Upper lobe of left lung (tissue), 4 donors: ENCODE results near the gene RAB21.

Source experiments
- EP300 ChIP-seq, 4 donors: sonication (generic); formaldehyde crosslinking; IDR thresholded peaks; one replicate each; pipeline ENCODE4 v1.5.1; 2017; ENCODE audit warnings: antibody characterized with exemption in 4 of 4, control low read depth in 2 of 4
- POLR2A ChIP-seq, 4 donors: fragments of 450-650 bp; IDR thresholded peaks; one replicate each; pipeline ENCODE4 v1.5.1; 2016 to 2017; ENCODE audit warnings: antibody characterized with exemption in 4 of 4, mild to moderate bottlenecking in 2 of 4
- POLR2AphosphoS5 ChIP-seq, 2 donors: sonication (generic); formaldehyde crosslinking; IDR thresholded peaks; one replicate each; pipeline ENCODE4 v1.5.1; 2017; ENCODE audit warnings: antibody characterized with exemption in 2 of 2
- TF ChIP-seq, protein P1 (sequence below), 6 experiments: fragments of 450-650 bp in 4 of 6; fragments of 200-600 bp in 2 of 6; sonication (generic) in 2 of 6; IDR thresholded peaks; one replicate each; pipeline ENCODE4 v1.5.1; 2016 to 2019; ENCODE audit warnings: antibody characterized with exemption in 6 of 6

DNA sequence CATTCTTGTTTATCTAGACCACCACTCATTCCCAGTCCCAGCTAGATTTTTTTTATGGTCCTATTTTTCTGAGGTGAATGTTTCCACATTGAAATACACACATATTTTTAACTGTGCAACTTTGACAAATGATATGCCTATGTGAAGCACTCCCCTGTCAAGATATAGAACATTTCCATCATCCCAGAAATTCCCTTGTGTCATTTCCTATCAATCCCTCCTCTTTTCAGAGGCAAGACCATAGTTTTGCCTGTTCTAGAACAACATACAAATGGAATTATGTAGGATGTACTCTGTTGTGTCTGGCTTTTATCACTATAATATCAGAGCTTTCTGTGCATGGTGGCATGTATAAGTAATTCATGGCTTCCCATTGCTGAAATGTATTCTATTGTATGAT lies 36.1 kb upstream of the RAB21 start:
- TF ChIP-seq, protein P1, sequence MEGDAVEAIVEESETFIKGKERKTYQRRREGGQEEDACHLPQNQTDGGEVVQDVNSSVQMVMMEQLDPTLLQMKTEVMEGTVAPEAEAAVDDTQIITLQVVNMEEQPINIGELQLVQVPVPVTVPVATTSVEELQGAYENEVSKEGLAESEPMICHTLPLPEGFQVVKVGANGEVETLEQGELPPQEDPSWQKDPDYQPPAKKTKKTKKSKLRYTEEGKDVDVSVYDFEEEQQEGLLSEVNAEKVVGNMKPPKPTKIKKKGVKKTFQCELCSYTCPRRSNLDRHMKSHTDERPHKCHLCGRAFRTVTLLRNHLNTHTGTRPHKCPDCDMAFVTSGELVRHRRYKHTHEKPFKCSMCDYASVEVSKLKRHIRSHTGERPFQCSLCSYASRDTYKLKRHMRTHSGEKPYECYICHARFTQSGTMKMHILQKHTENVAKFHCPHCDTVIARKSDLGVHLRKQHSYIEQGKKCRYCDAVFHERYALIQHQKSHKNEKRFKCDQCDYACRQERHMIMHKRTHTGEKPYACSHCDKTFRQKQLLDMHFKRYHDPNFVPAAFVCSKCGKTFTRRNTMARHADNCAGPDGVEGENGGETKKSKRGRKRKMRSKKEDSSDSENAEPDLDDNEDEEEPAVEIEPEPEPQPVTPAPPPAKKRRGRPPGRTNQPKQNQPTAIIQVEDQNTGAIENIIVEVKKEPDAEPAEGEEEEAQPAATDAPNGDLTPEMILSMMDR (IDR thresholded peaks at IDR 0.05), result no peak
- TF ChIP-seq POLR2A (IDR thresholded peaks at IDR 0.05) (no peak), EP300 (IDR thresholded peaks at IDR 0.05) (no peak), POLR2AphosphoS5 (IDR thresholded peaks at IDR 0.05) (no peak)
